ENCODE measurements around the gene EHMT2. TPM values are rescaled to one million over a fixed set of nuclear protein-coding genes. Genes with fewer than 3 reads are reported as not detected.
A peak's percentile ranks its signal among the peaks of the same experiment; 100 is the strongest.
"Not testable (repeated sequence)": the region's sequence is repeated elsewhere in the genome, so short reads cannot be mapped to it uniquely, and the experiment has no call there.

The EHMT2 gene
- total RNA-seq, 1 donor from 2014 or later: 73.5 TPM

GRCh38 chr6:31906727-31907126, 9.2 kb upstream of the EHMT2 start:
- H3K27me3 Mint-ChIP-seq; H3K9me3 Mint-ChIP-seq; H3K36me3 Mint-ChIP-seq (ENCODE audit: low read depth); DNase-seq; intact Hi-C loops (cut with micrococcal nuclease); H3K4me3 Mint-ChIP-seq; H3K27ac Mint-ChIP-seq: not testable (repeated sequence)
- peaks cover 20% of the 10 kb centered on the region for H3K4me1 Mint-ChIP-seq

GRCh38 chr6:31906122-31906521, 8.6 kb upstream of the EHMT2 start:
- Mint-ChIP-seq H3K9me3 (no peaks in the 10 kb centered on the region), H3K27ac (no peak overlapping the region), H3K27me3 (peaks cover 6% of the 10 kb centered on the region), H3K4me1 (peaks cover 21% of the 10 kb centered on the region), H3K36me3 (ENCODE audit: low read depth) (peaks cover 2% of the 10 kb centered on the region), H3K4me3 (no peak overlapping the region)
- intact Hi-C loops (cut with micrococcal nuclease): no loop called here
- DNase-seq: no peak

GRCh38 chr6:31905041-31905440, 7.5 kb upstream of the EHMT2 start:
- H3K27ac Mint-ChIP-seq: no peak overlapping the region
- peaks cover 6% of the 10 kb centered on the region for H3K27me3 Mint-ChIP-seq
- H3K36me3 Mint-ChIP-seq (ENCODE audit: low read depth): peaks cover 2% of the 10 kb centered on the region
- H3K4me1 Mint-ChIP-seq: peaks cover 18% of the 10 kb centered on the region
- no peaks in the 10 kb centered on the region for H3K9me3 Mint-ChIP-seq
- intact Hi-C loops (cut with micrococcal nuclease): no loop called here
- DNase-seq: no peak
- H3K4me3 Mint-ChIP-seq: no peak overlapping the region

DNA sequence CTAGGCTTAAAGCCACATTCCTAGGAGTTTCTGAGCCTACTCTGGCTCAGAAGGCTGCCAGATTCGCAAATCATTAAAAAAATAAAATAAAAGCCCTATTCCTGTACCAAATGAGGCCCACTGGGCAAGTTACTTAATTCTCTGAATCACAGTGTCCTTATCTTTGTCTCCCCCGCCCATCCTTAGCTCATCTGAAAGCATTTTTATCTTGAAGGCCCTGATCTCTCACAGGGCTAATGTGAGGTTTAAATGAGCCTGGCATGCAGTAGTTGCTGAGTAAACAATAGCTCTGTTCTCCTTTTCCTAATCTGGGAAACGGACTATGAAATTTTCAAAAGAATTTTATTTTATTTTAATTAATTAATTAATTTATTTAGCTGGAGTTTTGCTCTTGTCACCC, 6.5 kb upstream of the EHMT2 start:
- H3K27me3 Mint-ChIP-seq: peaks cover 6% of the 10 kb centered on the region
- DNase-seq: no peak
- peaks cover 26% of the 10 kb centered on the region for H3K4me1 Mint-ChIP-seq
- peaks cover 4% of the 10 kb centered on the region for H3K36me3 Mint-ChIP-seq (ENCODE audit: low read depth)
- H3K9me3 Mint-ChIP-seq: no peaks in the 10 kb centered on the region
- intact Hi-C loops (cut with micrococcal nuclease): loop anchor here (2.0 kb wide), 1 partner anchor 55 kb away; the partner anchor contains the start of genes NELFE and SKIC2
- H3K27ac Mint-ChIP-seq: no peak overlapping the region
- H3K4me3 Mint-ChIP-seq: no peak overlapping the region

DNA sequence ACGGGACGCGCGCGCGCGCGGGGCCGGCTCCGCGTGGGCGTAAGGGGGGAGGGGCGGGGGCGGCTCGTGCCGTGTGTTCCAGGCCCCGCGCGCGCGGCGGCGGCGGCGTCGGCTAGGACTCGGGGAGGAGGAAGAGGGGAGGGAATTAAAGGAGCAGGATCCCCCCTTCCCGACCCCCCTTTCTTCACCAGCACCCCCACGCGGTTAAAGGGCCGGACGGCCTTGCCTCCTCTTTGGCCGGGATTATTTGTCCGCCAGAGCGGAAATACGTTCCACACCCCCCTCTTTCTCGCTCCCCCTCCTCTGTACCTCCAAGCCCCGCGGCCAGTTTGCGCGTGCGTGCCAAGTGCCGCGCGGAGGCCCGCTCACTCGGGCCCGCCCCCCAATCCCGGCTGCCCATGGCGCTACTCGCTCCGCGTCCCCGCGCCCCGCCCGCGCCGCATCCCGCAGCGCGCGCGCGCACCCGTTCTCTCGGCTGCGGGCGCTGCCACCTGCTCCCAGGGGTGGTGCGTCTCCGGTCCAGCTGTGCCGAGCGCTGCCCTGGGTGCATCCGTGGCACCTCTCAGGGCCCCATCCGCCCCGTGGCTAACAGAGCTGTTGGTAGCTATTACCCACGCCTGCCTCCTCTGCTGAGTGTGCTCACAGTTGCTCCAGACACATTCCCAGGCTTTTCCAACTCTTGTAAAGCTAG, 4.6 kb upstream of the EHMT2 start, which contains the start of gene ZBTB12:
Gene ZBTB12, minus strand, starts transcription at position 134 of the 691 bp plus-strand sequence. CDS start 781 bp downstream, outside the sequence.
- Mint-ChIP-seq H3K36me3 (ENCODE audit: low read depth) (peaks cover 6% of the 10 kb centered on the region), H3K27ac (peak within 1 kb of the TSS; percentile 91), H3K9me3 (no peaks in the 10 kb centered on the region), H3K4me3 (peak within 1 kb of the TSS; percentile 91), H3K27me3 (peaks cover 6% of the 10 kb centered on the region), H3K4me1 (peaks cover 31% of the 10 kb centered on the region)
- intact Hi-C loops (cut with micrococcal nuclease): loop anchor here (1.0 to 2.0 kb wide), 2 partner anchors 39 to 57 kb away; partner anchors contain the start of genes NELFE and SKIC2
- DNase-seq: peak; percentile 96

GRCh38 chr6:31901415-31901952, 4.0 kb upstream of the EHMT2 start:
- intact Hi-C loops (cut with micrococcal nuclease): no loop called here
- Mint-ChIP-seq H3K27ac (peak overlapping the region; percentile 11), H3K4me3 (peak overlapping the region; percentile 91), H3K9me3 (no peaks in the 10 kb centered on the region), H3K4me1 (peaks cover 33% of the 10 kb centered on the region), H3K27me3 (peaks cover 6% of the 10 kb centered on the region), H3K36me3 (ENCODE audit: low read depth) (peaks cover 6% of the 10 kb centered on the region)
- peak; percentile 85 for DNase-seq

GRCh38 chr6:31900917-31901414, 3.5 kb upstream of the EHMT2 start:
- Mint-ChIP-seq H3K36me3 (ENCODE audit: low read depth) (peaks cover 6% of the 10 kb centered on the region), H3K27me3 (peaks cover 6% of the 10 kb centered on the region), H3K27ac (peak overlapping the region; percentile 41), H3K4me1 (peaks cover 35% of the 10 kb centered on the region), H3K4me3 (peak overlapping the region; percentile 91), H3K9me3 (no peaks in the 10 kb centered on the region)
- peak; percentile 61 for DNase-seq
- intact Hi-C loops (cut with micrococcal nuclease): no loop called here

DNA sequence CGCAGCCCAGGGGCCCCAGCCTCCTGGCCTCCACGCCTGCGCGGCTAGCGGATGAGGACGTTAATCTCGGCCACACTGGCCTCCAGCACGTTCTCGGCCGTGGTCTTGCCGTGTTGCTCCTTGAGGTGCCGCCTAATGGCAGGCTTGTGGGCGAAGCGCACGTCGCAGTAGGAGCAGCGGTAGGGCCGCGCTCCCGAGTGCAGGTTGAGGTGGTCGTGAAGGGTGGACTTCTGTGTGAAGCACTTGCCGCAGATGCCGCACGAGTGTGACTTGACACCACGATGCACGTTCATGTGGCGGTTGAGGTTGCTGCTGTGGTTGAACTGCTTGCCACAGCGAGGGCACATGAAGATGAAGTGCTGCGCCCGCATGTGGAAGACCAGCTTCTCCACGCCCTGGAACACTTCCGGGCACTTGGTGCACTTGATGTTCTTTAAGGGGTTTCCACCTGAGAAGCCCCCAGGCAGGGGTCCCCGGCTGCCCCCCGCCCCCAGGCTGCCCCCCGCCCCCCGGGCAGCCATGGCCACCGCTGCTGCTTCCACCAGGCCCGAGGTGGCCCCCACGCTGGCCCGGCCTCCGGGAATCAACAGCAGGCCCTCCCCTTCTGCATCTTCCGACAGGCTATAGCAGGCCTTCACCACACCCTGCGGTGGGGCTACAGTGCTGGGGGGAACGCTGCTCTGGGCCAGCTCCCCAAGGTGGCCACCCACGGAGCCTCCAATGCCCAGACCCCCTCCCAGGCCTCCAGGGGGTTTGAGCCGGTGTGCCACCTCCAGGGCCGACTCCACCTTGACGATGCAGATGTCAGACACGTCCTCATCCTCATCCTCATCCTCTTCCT, 2.6 kb upstream of the EHMT2 start:
- H3K4me3 Mint-ChIP-seq: no peak overlapping the region
- peaks cover 6% of the 10 kb centered on the region for H3K36me3 Mint-ChIP-seq (ENCODE audit: low read depth)
- no peak for DNase-seq
- H3K27ac Mint-ChIP-seq: no peak overlapping the region
- peaks cover 35% of the 10 kb centered on the region for H3K4me1 Mint-ChIP-seq
- intact Hi-C loops (cut with micrococcal nuclease): no loop called here
- peaks cover 6% of the 10 kb centered on the region for H3K27me3 Mint-ChIP-seq
- no peaks in the 10 kb centered on the region for H3K9me3 Mint-ChIP-seq

DNA sequence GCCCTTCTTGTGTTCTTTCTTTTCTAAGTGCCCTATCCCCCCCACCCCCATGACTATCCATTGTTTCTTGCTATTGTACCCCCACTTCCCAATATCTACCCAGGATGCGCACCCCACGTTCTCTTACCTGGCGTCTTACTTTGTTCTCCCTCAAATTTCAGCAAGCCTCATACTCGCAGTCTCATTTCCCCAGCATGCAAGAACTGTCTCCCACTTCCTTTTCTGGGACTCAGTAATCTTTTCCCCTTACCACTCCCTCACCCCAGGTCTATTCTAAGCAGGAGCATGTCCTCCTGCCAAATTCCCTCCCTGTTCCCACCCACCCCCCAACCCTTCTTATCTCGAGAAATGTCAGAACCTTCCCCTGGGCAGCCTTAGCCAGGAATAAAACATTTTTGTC, 1.7 kb upstream of the EHMT2 start:
- Mint-ChIP-seq H3K36me3 (ENCODE audit: low read depth) (peaks cover 8% of the 10 kb centered on the region), H3K27me3 (peaks cover 6% of the 10 kb centered on the region)
- intact Hi-C loops (cut with micrococcal nuclease): no loop called here

GRCh38 chr6:31898383-31899011, 999 bp upstream of the EHMT2 start:
- H3K27ac Mint-ChIP-seq: peak overlapping the region; percentile 94
- H3K4me3 Mint-ChIP-seq: peak overlapping the region; percentile 97
- intact Hi-C loops (cut with micrococcal nuclease): no loop called here
- H3K27me3 Mint-ChIP-seq: peaks cover 4% of the 10 kb centered on the region
- no peaks in the 10 kb centered on the region for H3K9me3 Mint-ChIP-seq
- DNase-seq: peak; percentile 76
- H3K36me3 Mint-ChIP-seq (ENCODE audit: low read depth): peaks cover 10% of the 10 kb centered on the region
- H3K4me1 Mint-ChIP-seq: peaks cover 37% of the 10 kb centered on the region

More for the DNA sequence above, 1.7 kb upstream of the EHMT2 start:
- no peak overlapping the region for H3K27ac Mint-ChIP-seq
- H3K9me3 Mint-ChIP-seq: no peaks in the 10 kb centered on the region
- no peak for DNase-seq
- H3K4me3 Mint-ChIP-seq: peak overlapping the region; percentile 57
- H3K4me1 Mint-ChIP-seq: peaks cover 35% of the 10 kb centered on the region

GRCh38 chr6:31896856-31897611, 464 bp downstream of the EHMT2 start:
- peak; percentile 71 for DNase-seq
- intact Hi-C loops (cut with micrococcal nuclease): loop anchor here (1.0 to 2.0 kb wide), 3 partner anchors 34 to 298 kb away; no protein-coding TSS in a partner anchor
- Mint-ChIP-seq H3K27me3 (no peaks in the 10 kb centered on the region), H3K4me1 (peaks cover 30% of the 10 kb centered on the region), H3K36me3 (ENCODE audit: low read depth) (peaks cover 18% of the 10 kb centered on the region), H3K27ac (peak overlapping the region; percentile 89), H3K4me3 (peak overlapping the region; percentile 97), H3K9me3 (no peaks in the 10 kb centered on the region)

GRCh38 chr6:31896493-31896855, 1.0 kb downstream of the EHMT2 start:
- intact Hi-C loops (cut with micrococcal nuclease): loop anchor here (1.0 to 2.0 kb wide), 2 partner anchors 62 to 299 kb away; no protein-coding TSS in a partner anchor
- H3K36me3 Mint-ChIP-seq (ENCODE audit: low read depth): peaks cover 20% of the 10 kb centered on the region
- DNase-seq: no peak
- peak overlapping the region; percentile 89 for H3K27ac Mint-ChIP-seq
- peaks cover 30% of the 10 kb centered on the region for H3K4me1 Mint-ChIP-seq
- peak overlapping the region; percentile 87 for H3K4me3 Mint-ChIP-seq
- H3K9me3 Mint-ChIP-seq: no peaks in the 10 kb centered on the region
- no peaks in the 10 kb centered on the region for H3K27me3 Mint-ChIP-seq

GRCh38 chr6:31892821-31893220, 4.7 kb downstream of the EHMT2 start:
- peaks cover 13% of the 10 kb centered on the region for H3K4me1 Mint-ChIP-seq
- H3K36me3 Mint-ChIP-seq (ENCODE audit: low read depth): peaks cover 32% of the 10 kb centered on the region
- H3K4me3 Mint-ChIP-seq: no peak overlapping the region
- H3K27ac Mint-ChIP-seq: no peak overlapping the region
- no peak for DNase-seq
- no peaks in the 10 kb centered on the region for H3K9me3 Mint-ChIP-seq
- intact Hi-C loops (cut with micrococcal nuclease): no loop called here
- no peaks in the 10 kb centered on the region for H3K27me3 Mint-ChIP-seq

Data from activated CD4-positive, alpha-beta T cell treated with anti-CD3 and anti-CD28 coated beads, Interleukin-2, amount 10 ng/mL, durations not matched to agents 24 days and 14 days (primary cell).